22Rv1 (cell line): ENCODE data around the gene DENND6B.

Experiments
- CTCF ChIP-seq: fragments of 450-650 bp; IDR thresholded peaks from 2 replicates; pipeline ENCODE4 v1.5.1; 2017; ENCODE audit warnings: mild to moderate bottlenecking
- ZFX ChIP-seq: fragments of 450-650 bp; IDR thresholded peaks from 2 replicates; pipeline ENCODE4 v1.6.1; 2017; ENCODE audit warnings: antibody characterized with exemption, borderline replicate concordance

DNA sequence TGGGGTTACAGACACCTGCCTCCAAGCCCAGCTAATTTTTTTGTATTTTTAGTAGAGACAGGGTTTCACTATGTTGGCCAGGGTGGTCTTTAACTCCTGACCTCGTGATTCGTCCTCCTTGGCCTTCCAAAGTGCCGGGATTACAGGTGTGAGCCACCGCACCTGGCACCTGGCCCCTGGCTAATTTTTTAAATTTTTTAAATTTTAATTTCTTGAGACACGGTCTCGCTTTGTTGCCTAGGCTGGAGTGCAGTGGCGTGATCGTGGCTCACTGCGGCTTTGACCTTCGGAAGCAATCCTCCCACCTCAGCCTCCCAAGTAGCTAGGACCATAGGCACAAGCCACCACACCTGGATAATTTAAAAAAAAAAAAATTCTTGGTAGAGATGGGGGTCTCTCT lies 30.9 kb upstream of the DENND6B start:
- TF ChIP-seq CTCF (no peak), ZFX (no peak)
